ENCODE data around the gene ABCA5.

GRCh38 chr17:69346766-69347165 is 19.8 kb upstream of the ABCA5 start:
- TF ChIP-seq CTCF (IDR thresholded peaks at IDR 0.05): no peak
- no peak for TF ChIP-seq POLR2A (IDR thresholded peaks at IDR 0.05; ENCODE audit: low read depth)

Data from esophagus muscularis mucosa (tissue), 3 donors.